Measurements from ENCODE around the gene DENND6B. TPM values are rescaled to one million over a fixed set of nuclear protein-coding genes. Genes with fewer than 3 reads are reported as not detected.

The DENND6B gene
- total RNA-seq (2022; extraction: Qiagen RNA extraction; ENCODE audit: low read depth), result 2.1 to 3.3 TPM (median 2.7 TPM) in 5 replicates

GRCh38 chr22:50326956-50327710 is at the start of gene DENND6B:
Gene DENND6B (minus strand): TSS chr22:50327012. CDS start chr22:50326988, 24 bp downstream.

GRCh38 chr22:50342651-50343540 is 16.1 kb upstream of the DENND6B start, which contains the start of gene PPP6R2:
Gene PPP6R2 (plus strand): TSS chr22:50343327. CDS start chr22:50393909, 50,582 bp downstream.

GRCh38 chr22:50306753-50307749 is 19.8 kb downstream of the DENND6B start, which contains the start of gene PLXNB2:
Gene PLXNB2 (minus strand): TSS chr22:50307646. CDS start chr22:50290584, 17,062 bp downstream.

GRCh38 chr22:50269970-50270665 is 56.7 kb downstream of the DENND6B start, which contains the start of gene MAPK11:
Gene MAPK11 (minus strand): TSS chr22:50270380. CDS start chr22:50270292, 88 bp downstream.

DNA sequence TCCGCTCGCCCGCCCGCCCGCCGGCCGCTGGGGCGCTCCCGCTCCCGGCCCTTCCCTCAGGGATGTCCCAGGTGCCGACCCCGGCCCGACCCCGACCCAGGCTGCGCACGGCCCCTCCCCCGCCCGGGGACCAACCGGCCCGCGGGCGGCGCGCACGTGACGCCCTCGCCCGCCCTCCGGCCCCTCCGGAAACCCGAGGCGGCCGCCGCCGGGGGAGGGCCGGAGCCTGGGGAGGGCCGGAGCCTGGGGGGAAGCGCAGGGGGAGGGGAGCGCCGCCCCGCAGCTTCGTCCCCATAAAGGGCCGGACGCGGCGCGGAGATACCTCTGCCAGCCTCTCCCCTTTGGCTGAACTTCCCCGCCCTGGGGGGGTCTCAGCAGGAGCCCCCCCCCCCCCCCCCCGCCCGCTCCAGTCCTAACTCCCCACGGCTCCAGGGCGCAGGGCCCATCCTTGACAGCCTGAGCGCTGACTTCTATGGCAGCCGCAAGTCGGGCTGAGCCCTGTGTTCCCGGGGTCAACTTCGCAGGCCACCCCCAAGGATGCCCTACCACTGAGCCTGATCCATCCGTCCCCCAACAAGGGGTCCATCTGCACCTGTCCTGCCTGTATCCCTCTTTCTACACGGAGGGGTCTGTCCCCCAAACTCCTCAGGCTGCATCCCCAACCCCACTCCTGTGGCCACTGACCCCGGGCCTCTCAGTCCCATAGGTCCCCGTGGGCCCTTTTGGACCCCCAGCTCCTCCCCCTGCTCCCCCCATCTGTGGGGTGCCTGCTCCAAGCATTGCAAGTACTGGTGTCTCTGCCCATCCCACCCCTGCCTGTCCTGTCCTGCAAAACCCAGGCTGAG is 65.0 kb downstream of the DENND6B start, which contains the start of gene MAPK12:
Gene MAPK12, minus strand, starts transcription at position 69 of the 845 bp plus-strand sequence. CDS start 174 bp downstream, outside the sequence.

Other genes starting within 250 kb of the DENND6B start
- 0.05 to 0.06 TPM in 2 of 5 replicates, not detected in the others for gene MLC1, start 241.6 kb downstream of the DENND6B start, total RNA-seq (2022; extraction: Qiagen RNA extraction; ENCODE audit: low read depth)
- gene MOV10L1, start 237.0 kb downstream of the DENND6B start, total RNA-seq (2022; extraction: Qiagen RNA extraction; ENCODE audit: low read depth), result not detected in 5 replicates
- gene PANX2, start 156.3 kb downstream of the DENND6B start, total RNA-seq (2022; extraction: Qiagen RNA extraction; ENCODE audit: low read depth), result 5.7 to 8.5 TPM (median 6.9 TPM) in 5 replicates
- 21.0 to 39.4 TPM (median 33.3 TPM) in 5 replicates for gene TRABD, start 141.1 kb downstream of the DENND6B start, total RNA-seq (2022; extraction: Qiagen RNA extraction; ENCODE audit: low read depth)
- gene SELENOO, start 126.0 kb downstream of the DENND6B start, total RNA-seq (2022; extraction: Qiagen RNA extraction; ENCODE audit: low read depth), result 12.7 to 21.3 TPM (median 18.0 TPM) in 5 replicates
- 5.7 to 11.4 TPM (median 9.5 TPM) in 5 replicates for gene TUBGCP6, start 82.0 kb downstream of the DENND6B start, total RNA-seq (2022; extraction: Qiagen RNA extraction; ENCODE audit: low read depth)
- 6.3 to 11.7 TPM (median 9.3 TPM) in 5 replicates for gene HDAC10, start 75.7 kb downstream of the DENND6B start, total RNA-seq (2022; extraction: Qiagen RNA extraction; ENCODE audit: low read depth)
- gene MAPK12, start 65.3 kb downstream of the DENND6B start, total RNA-seq (2022; extraction: Qiagen RNA extraction; ENCODE audit: low read depth), result 17.6 to 25.8 TPM (median 22.1 TPM) in 5 replicates
- gene MAPK11, start 56.6 kb downstream of the DENND6B start, total RNA-seq (2022; extraction: Qiagen RNA extraction; ENCODE audit: low read depth), result 4.2 to 7.2 TPM (median 6.6 TPM) in 5 replicates
- 85.8 to 126 TPM (median 108 TPM) in 5 replicates for gene PLXNB2, start 19.4 kb downstream of the DENND6B start, total RNA-seq (2022; extraction: Qiagen RNA extraction; ENCODE audit: low read depth)
- gene PPP6R2, start 16.3 kb upstream of the DENND6B start, total RNA-seq (2022; extraction: Qiagen RNA extraction; ENCODE audit: low read depth), result 9.1 to 13.3 TPM (median 12.2 TPM) in 5 replicates
- gene SBF1, start 148.0 kb upstream of the DENND6B start, total RNA-seq (2022; extraction: Qiagen RNA extraction; ENCODE audit: low read depth), result 16.2 to 27.1 TPM (median 24.2 TPM) in 5 replicates
- 0.31 to 0.77 TPM (median 0.56 TPM) in 5 replicates for gene ADM2, start 154.5 kb upstream of the DENND6B start, total RNA-seq (2022; extraction: Qiagen RNA extraction; ENCODE audit: low read depth)
- not detected in 5 replicates for gene MIOX, start 159.8 kb upstream of the DENND6B start, total RNA-seq (2022; extraction: Qiagen RNA extraction; ENCODE audit: low read depth)
- 28.1 to 51.7 TPM (median 41.4 TPM) in 5 replicates for gene LMF2, start 180.7 kb upstream of the DENND6B start, total RNA-seq (2022; extraction: Qiagen RNA extraction; ENCODE audit: low read depth)
- gene NCAPH2, start 181.2 kb upstream of the DENND6B start, total RNA-seq (2022; extraction: Qiagen RNA extraction; ENCODE audit: low read depth), result 31.1 to 37.8 TPM (median 35.9 TPM) in 5 replicates
- gene SCO2, start 198.6 kb upstream of the DENND6B start, total RNA-seq (2022; extraction: Qiagen RNA extraction; ENCODE audit: low read depth), result 4.4 to 8.2 TPM (median 6.7 TPM) in 5 replicates
- gene TYMP, start 203.0 kb upstream of the DENND6B start, total RNA-seq (2022; extraction: Qiagen RNA extraction; ENCODE audit: low read depth), result 10.8 to 21.9 TPM (median 18.6 TPM) in 5 replicates
- 0.03 TPM in 2 of 5 replicates, not detected in the others for gene KLHDC7B, start 218.9 kb upstream of the DENND6B start, total RNA-seq (2022; extraction: Qiagen RNA extraction; ENCODE audit: low read depth)
- 0.56 to 0.66 TPM (median 0.58 TPM) in 3 of 5 replicates, not detected in the others for gene SYCE3, start 235.9 kb upstream of the DENND6B start, total RNA-seq (2022; extraction: Qiagen RNA extraction; ENCODE audit: low read depth)